Activated CD4-positive, alpha-beta T cell treated with anti-CD3 and anti-CD28 coated beads, Interleukin-2, amount 50 U/mL, for 48 hours (primary cell): Measurements from ENCODE around the gene LSG1.

Source experiments
- DNase-seq, 2 experiments: peaks; one replicate each; pipeline ENCODE4 v3.0.0-alpha.2; 2020

The LSG1 gene

DNA sequence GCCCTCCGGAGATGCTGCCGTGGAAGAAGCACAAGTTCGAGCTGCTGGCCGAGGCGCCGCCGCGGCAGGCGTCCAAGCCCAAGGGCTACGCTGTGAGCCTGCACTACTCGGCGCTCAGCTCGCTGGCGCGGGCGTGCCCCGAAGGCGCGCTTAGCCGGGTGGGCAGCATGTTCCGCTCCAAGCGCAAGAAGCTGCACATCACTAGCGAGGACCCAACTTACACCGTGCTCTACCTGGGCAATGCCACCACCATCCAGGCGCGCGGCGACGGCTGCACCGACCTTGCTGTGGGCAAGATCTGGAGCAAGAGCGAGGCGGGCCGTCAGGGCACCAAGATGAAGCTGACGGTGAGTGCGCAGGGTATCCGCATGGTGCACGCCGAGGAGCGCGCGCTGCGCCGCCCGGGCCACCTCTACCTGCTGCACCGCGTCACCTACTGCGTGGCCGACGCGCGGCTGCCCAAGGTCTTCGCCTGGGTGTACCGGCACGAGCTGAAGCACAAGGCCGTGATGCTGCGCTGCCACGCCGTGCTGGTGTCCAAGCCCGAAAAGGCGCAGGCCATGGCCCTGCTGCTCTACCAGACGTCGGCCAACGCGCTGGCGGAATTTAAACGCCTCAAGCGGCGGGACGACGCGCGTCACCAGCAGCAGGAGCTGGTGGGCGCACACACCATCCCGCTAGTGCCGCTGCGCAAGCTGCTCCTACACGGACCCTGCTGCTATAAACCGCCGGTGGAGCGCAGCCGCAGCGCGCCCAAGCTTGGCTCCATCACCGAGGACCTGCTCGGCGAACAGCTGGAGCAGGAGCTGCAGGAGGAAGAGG, 15.0 kb upstream of the LSG1 start:
- DNase-seq = peak; percentile 29 to 39

DNA sequence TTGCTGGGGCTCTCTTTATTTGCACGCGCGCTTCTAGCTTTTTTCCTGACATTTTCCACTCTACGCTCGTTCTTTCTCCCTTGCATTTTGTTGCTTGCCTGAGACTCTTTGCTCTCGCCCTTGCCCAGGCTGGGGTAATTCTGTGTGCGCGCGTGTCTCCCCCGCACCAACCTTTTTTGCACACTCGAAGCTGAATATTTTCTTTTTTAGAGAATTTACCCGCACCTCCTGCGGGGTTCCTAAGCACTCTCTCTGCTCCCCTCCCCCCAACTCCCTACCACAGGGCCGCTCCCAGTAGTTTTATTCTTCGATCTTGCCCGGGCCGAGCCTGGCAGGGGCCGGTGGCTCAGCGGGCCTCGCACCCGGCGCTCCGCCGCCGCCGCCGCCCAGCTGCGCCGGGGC, 14.4 kb upstream of the LSG1 start:
- peak in 1 of 2 experiments; percentile 36 for DNase-seq

DNA sequence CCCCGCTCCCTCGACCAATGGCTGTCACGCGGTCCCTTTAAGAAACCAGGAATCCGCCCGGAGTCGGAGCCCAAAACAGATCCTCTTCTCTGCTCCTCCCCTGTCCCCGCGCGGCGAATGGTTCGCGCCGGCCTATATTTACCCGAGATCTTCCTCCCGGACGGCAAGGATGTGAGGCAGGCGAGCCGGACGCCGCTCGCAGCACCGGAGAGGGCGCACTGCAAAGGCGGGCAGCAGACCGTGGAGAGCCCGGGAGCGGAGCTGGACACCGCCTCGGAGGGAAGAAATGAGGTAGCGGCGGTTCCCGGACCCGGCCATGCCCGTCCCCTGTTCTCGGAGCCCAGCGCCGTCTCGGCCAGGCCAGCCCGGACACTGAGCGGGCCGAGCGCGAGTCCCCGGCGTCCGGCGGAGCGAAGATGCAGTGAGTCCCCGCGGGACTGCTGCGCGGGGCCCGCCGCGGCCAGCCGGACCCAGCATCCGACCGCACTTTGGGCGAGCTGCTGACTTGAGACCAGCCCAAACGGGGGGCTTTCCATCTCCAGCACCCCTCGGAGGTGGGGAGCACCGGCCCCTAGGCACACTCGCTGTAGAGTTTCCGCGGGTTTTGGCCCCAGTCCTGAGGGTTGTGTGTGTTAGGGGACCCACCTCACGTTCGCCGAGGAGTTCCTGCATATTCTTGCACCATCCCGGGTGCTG, 13.9 kb upstream of the LSG1 start, which contains the start of gene FAM43A:
Gene FAM43A, plus strand, starts transcription at position 166 of the 696 bp plus-strand sequence. CDS start 944 bp downstream, outside the sequence.
- peak; percentile 82 to 88 for DNase-seq

DNA sequence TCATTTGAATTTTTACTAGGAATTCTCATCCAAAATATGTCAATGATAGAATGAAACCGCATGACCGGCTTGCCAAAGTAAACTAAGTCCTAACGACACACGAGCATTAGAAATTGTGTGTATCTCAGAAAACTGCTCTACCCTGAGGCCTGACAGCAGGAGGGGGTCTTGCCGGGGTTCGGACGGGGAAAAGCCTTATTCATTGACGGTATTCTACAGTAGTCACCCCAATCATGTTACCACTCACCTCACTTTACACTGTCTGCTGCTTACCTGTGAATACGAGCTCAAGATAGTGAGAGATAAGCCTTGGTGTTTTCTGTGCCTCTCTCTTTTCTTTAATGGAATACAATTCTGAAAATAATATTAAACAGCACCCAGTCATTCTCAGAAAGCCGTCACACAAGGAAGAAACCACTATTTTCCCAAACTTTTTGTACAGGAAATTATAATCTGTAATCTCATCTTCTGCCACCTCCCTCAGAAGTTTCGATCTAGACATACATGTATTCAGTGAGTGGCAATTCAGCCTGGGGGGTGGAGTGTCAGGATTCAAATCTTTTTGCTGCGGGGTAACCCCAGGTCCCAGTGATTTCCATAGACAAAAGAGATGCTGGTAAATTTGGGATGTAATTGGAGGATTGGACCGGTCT, 13.2 kb upstream of the LSG1 start:
- no peak for DNase-seq

DNA sequence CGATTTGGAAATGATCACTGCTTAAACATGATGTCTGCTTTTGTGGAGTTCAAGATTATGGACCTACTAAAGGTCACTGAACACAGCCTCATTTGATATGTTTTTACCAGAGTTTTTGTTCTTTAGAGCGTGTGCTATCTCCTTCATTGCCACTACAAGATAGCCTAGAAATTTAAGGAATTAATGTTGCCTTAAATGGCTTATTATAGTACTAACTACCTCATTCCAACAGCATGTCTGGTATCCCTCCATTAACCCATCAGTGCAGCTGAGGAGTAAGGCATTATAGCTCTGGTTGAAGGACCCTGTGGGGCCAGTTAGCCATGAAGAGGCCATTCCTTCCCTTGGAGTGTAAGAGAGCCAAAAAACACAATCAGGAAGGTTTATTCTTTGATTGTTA, 11.4 kb upstream of the LSG1 start:
- DNase-seq = no peak

DNA sequence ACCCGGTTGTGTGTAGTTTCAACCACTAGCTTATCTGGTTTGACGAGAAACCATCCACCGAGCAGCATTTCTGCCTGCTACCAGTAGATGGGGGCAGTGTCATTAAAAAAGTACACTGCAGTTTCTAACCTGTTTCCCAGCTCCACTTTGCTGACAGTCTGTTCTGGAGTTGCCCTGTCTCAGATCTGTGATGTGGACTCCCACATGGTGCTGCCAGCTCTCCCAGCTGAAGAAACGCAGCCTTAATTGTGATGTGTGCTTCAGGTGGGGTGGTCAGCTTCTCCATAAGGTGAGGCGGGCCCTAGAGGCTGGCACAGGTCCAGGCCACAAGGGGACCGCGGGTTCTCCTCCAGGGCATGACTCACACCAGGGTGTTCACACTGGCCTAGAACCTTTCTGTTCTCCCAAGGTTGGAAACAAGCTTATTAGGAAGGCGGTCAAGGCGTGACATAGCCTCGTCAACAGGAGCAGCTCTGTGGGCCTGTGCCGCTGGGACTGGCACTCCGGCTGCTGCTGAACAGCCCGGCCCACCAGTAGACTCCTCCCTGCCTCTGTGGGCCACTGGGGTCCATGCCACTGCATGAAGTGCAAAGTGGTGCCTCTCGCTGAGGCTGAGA, 10.8 kb upstream of the LSG1 start:
- DNase-seq = peak; percentile 68 to 75

DNA sequence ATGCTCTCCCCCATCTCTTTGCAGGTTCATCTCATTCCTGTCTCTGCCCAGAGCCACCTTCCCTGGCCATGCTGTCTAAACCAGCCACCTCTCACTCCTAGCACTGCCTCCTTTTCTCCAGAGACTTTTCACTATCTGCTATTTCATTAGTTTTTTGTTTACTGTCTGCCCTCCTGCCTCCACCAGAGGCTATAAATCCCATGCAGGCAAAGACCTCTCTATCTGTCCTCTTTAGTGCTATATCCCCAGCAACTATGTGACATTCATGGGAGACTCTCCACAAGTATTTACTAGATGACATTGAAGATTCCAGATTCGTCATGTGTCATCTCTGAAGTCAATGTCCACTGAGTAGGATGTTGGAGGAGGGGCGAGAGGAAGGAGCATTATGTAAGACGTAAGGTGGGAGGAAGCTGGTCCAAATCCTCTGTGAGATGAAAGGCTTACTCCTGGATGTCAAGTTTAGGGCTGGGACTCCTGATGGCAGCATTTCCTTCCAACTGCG, 10.2 kb upstream of the LSG1 start:
- DNase-seq = no peak

DNA sequence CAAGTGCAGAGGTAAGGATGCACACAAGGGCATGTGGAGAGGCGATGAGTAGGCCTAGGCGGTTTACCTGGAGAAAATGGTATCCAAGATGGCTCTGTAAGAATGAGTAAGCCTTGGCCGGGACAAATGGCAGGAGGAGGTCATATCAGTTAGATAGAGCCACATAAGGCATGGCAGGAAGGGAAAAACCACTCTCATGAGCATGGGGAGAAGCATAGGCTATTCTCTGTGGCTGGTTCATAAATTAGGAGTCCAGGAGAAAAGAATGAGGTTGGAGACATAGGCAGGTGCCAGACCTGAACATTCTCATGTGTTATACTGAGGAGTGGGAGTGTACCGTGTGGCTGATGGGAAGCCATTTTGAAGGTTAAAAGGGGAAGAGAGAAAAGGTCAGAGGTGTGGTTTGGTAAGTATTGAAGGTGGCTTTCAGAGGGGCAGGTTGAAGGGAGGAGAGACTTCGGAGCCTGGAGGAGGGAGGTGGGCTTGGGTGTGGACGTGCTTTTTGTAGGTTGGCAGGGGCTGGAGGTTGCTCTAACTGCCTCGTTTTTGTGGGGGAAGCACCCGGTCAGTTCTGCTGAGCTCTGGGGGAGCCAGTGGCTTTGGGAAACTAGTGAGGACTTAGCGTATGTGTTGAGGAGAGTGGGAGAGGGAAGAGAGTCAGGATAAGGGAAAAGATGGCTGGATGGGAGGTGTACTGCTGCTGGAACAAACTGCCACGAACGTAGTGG, 9.1 kb upstream of the LSG1 start:
- no peak for DNase-seq

DNA sequence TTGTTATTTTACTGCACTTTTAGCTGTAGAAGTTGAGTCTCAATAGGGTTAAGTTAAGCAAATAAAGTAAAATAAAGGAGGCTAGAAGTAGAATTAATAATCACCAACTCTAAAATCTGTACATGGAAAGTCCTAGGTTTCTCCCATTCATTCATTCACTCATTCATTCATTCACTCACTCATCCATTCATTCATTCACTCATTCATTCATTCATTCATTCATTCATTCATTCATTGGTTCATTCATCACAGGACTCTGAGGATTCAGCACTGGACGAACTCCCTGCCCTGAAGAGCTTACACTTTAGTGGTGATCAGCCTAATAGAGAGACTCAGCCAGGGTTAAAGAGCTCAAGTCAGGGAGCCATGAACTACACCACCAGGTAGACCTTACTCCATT, 4.5 kb upstream of the LSG1 start:
- no peak for DNase-seq

DNA sequence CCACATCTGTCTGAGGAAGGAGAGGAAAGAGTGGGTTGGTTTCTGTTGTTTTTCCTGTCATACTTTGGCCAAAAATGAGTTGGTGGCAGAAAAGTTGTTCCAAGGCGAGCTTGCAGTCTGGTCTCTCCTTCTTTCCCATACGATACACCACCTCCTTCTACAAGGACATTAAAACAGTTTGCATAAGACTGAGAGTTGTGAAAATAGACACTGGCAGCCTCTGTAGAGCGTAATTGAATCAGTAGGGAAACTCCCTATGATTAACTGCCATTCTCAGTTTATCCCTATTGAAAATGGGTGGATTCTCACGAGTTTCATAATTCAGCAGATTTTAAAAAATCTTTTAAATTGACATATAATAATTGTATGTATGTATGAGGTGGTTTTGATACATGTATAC, 3.7 kb upstream of the LSG1 start:
- DNase-seq = no peak

DNA sequence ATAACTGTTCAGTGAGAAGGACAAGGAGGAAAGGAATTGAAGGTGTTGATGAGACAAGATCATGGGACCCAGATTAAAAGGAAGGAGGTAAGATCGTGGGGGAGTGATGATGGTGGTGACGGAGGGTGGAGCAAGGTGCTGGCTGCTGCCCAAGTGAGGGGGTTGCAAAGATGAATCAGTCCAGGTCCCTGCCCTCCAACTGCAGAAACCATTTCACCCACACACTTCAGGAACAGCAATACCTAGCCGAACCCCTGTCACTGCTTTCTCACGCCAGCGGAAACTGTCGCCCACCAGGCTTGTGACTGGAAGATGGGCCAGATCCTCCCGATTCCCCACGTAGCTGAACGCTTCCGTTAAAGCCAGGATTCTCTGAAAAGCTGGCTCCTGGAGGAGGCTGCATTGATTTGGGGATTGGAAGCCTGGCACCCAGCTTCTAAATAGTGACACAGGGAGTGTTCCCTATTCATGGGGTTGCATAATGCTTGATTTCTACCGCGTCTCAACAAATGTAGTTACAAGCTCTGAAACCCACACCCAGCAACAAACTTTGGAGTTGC, 3.2 kb upstream of the LSG1 start:
- DNase-seq = peak; percentile 81 to 86

DNA sequence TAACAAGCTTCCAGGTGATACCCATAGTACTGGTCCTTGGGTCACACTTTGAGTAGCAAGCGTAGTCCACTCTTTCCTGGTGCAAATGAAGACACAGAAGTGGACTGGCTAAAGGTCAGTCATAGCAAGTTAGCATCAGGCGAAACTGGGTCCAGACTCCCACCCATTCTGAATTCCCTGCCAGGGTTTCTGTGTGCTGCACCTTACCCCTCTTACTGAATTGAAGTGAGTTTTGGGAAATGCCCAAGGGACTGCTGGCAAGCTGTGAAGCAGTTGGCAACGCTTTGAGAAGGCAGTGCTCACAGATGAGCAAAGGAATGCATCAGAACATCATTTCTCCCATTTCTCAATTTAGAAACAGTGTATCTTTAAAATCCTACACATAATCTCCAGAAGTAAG, 1.8 kb upstream of the LSG1 start:
- DNase-seq = no peak

DNA sequence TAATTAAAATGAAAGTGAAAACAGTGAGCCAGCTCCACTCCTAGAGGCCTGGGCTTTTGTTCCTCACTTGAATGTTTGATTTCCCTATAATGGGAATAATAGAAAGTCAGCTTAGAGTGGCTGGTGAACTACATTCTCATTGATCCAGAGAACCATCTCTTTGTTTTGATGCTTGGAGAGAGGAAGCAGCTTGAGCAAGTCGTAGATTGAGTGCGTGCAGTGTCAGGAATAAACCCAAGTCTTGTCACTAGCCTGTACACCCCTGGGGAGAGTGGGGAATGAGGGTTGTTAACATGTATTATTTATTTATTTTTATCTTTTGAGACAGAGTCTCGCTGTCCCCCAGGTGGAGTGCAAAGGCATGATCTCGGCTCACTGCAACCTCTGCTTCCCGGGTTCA, 885 bp upstream of the LSG1 start:
- DNase-seq = no peak

DNA sequence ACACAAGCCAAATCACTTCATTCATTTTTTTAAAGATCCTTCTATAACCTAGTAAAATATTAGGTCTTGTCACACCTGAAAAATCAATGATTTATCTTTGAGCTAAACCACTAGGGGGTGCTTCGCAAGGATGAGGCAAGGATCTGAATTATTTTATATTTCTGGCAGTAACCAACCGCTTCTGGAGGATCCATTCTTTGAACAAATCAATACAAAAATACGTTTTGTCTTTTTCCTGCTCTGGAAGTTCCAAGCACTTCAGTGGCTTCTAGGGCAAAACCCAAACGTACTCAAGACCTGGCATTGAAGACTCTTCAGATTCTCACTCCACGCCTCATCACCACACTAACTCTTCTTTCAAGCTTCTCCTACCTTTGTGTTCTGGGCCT, 486 bp downstream of the LSG1 start:
- DNase-seq = no peak

DNA sequence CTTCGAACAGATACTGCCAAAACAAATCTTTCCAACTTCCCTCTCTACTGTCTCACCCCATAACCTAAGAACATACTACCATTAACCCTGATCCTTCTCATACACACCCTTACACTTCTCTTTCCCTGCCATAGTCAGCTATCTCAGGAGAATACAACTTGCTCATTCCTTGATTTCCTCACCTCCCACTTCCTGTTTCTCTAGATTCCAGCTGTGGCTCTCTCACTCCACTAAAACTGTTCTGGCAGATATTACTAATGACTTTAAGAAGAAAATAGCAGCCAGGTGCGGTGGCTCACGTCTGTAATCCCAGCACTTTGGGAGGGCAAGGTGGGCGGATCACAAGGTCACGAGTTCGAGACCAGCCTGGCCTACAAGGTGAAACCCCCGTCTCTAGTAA, 4.6 kb downstream of the LSG1 start:
- DNase-seq = no peak

DNA sequence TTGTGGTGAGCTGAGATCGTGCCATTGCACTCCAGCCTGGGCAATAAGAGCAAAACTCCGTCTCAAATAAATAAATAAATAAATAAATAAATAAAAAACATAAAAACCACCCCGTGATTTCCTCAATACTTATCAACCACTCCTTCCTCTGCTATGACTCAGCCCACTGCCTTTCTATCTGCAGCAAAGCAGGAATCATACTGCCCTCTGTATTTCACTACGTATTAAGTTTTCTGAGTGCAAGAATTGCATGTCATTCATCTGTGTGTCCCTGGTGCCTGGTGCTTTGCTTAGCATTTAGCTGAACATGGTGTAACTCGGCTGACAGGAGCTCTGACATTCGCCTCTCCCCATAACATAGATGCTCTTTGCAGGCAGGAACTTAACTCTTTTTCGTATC, 7.1 kb downstream of the LSG1 start:
- DNase-seq = no peak

DNA sequence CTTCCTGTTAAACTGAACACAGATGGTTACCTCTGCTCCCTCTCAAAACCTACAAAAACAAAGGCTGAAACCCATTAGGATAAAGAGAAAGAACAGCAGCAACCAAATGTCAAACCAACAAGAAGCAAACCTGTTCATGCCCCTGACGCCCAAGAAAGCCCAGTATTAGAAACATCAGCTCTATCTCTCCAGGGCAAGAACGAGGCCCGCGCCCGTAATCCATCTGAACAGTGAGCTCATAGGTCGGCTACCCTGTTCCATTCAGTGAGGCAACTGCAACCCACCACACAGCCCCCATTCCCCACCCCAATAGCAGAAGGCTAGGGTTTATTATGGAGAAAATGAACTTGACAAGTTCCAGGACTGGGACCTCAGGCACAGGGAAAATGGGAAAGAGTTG, 10.0 kb downstream of the LSG1 start:
- no peak for DNase-seq

DNA sequence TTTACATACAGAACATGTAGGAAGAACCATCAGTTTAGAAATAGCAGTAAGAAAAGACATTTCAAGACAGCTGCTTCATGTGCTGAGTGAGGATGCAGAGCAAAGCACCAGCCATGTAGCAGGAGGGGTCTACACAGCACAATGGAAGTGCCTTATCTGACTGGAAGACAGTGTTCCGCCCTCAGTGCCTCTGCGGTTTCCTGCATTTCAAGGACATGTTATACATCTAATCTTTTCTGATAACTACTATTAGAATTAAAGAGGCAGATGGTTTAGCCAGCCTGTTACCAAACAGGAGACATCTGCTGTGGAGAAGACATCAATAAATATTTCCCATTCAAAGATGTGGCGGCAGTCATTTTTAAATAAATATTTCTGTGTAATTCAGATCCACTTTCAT, 10.6 kb downstream of the LSG1 start:
- DNase-seq = no peak

DNA sequence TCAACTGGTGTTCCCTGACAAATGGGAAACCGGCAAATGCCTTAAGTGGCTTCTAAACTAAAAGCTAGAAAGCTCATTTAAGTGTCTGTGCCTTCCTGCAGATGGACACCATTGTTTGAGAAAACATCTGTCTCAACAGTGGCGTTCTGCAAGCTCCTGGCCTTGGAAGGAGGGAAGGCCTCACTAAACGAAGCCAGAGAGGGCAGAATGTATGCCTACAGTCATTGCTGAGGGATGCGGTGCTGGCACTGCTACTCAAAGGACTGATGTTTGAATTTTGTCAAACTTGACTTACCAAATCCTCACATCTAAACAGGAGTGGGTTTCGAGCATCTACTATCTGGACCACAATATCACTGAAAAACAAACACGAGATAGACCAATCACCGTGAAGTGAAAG, 12.2 kb downstream of the LSG1 start:
- no peak for DNase-seq

DNA sequence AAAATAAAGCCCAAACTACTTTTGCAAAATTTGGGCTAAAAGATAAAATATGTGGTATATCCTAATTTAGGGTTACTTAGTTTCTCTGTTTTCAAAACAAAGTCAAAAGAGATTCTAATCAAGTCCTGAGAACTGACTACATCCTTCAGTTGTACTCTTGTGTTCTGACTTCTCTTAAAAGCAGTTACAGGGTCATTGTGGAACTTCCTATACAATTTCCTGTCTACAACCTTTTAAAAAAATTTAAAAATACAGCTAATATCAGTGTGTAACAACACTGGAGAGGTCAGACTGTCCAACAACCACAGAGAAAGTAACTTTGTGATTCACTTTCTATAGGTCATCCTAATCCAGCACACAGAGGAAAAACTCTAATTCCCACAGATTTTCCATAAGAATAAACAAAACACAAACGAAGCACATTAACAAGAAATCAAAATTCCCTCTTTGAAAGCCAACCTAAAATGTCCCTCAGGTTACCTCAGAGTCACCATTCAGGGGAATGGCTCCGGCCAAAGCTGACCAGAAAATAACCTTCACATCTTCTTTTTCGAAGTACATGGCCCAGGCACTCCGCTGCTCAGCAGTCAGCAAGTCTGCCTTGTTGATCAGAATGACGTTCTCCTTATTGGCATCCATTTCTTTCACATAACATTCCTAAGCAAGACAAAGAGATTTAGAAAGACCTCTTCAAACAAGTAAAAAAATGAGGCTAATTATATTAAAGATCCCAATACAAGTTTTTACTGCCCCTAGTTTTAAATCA, 13.3 kb downstream of the LSG1 start:
- DNase-seq = no peak

DNA sequence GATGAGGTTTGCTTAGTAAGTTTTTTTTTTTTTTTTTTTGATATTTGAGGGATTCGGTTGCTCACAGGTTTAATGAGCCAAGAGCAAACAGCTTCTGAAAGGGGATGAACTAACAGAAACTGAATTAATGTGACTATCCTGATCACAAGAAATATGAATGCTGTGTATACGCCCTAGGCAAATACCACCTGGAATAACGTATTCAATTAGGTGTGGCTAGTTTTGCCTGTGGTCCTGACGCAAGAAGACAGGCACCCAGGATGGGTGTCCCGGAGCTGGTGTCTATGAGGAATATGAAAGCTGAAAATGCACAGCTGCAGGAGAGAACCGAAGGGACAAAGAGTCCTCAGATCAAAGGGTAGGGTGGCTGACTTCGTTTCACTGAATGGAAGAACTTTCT, 14.6 kb downstream of the LSG1 start:
- no peak for DNase-seq
